SK-MEL-5 (cell line): ENCODE results near the gene HLA-DQA2. TPM values are rescaled to one million over a fixed set of nuclear protein-coding genes. Genes with fewer than 3 reads are reported as not detected.
"Not testable (repeated sequence)": the region's sequence is repeated elsewhere in the genome, so short reads cannot be mapped to it uniquely, and the experiment has no call there.

Experiments used
- DNase-seq: peaks from one replicate; pipeline ENCODE4 v3.0.0-alpha.2; 2016; ENCODE audit warnings: low read depth, low spot score
- in situ Hi-C: cut with HindIII; loops from 2 replicates; pipeline ENCODE4 v1.10.0; 2016; ENCODE audit warnings: low sequenced_read_pairs, high pct_unique_total_duplicates, low pct_unique_long_range_greater_than_20kb
- small RNA-seq, 2 experiments: library from RNA; depleted of rRNA; stranded (forward); fragments of <200 nt; gene quantifications; one replicate each; pipeline ENCODE3, GENCODE V24; 2014
- total RNA-seq: library from RNA; depleted of rRNA; stranded (reverse); fragments of >200 nt; shearing (Covaris generic); gene quantifications from 2 replicates; pipeline ENCODE4 v1.2.3, GENCODE V29; 2014; rRNA removed

HLA-DQA2 gene
- total RNA-seq, 1 experiment from 2014 or later: not detected

DNA sequence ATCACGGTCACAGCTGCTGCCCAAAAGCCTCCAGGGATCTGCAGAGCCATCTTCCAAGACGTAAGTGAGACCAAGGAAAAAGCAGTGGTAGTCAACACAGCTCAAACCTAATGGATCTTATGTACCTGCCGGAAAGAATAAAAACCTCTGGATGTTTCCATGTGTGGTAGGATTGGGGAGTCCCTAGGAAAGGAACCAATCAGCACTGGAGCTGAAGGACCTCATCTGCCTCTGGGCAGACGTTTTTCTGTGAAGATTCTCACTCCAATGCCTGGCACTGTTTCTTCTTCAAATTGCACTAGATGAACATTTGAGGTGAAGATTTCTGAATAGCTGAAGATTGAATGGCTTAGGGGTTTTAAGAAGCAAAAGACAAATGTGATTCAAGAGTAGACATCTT lies 22.2 kb downstream of the HLA-DQA2 start, which contains the start of gene HLA-DQB2:
TSS of gene HLA-DQB2 (minus strand) at position 112 of the 400 bp plus-strand sequence. CDS start at position 50, 62 bp downstream.
- in situ Hi-C loops: no loop called here
- DNase-seq: peak; percentile 19

DNA sequence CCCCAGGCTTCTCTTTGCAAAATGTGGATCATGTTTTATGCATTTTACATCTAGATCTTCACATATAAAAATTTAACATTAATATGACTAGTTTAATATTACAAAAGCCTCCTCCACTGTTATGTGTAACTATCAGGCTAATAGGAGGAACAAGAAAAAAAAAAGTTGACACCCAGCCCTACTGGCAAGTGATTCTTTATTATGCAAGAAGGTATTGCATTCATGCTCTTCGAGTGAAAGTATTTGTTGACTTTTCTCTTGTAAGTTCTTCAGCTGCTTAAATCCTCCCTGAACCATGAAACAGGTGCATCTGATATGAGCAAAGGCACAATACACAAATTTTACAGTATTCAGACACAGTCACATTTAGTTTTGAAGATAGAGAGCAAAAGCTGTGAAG lies 22.9 kb downstream of the HLA-DQA2 start:
- no peak for DNase-seq
- in situ Hi-C loops: no loop called here

DNA sequence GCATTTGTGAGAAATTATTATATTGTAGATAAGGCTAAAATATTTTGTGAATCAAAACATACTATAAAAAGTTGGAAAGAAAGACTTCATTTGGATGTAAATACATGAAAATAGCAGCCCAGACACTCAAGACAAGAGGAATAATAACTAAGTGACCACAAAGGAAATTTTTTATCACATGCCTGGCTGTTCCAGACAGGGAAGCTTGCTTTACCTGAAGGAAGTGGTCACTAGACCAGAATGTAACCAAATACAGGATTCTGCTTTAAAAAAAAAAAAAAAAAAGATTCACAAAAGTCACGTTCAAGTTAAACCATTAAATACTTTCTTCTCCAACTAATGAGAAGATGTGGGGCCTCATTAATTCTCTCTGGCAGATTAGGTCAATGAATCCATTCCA lies 31.5 kb downstream of the HLA-DQA2 start:
- in situ Hi-C loops: no loop called here
- no peak for DNase-seq

DNA sequence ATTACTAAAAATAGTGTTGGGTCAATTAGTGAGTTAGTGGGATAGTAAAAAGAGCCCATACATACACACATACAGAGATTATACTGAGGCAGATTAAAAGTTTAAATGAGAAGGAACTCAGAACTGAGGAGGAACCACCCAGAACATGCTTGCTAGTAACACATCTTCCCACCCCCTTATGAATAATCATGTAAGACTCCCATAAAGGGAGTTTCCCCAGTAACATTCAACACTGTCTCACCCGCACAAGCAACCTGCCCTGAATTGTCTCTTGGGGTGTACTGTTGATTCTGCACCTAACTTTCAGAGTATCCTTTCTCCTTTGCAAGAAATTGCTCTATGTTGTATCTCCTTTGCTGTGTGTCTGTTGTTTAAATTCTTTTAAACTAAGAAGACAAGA lies 33.2 kb downstream of the HLA-DQA2 start:
- no peak for DNase-seq
- in situ Hi-C loops: no loop called here

DNA sequence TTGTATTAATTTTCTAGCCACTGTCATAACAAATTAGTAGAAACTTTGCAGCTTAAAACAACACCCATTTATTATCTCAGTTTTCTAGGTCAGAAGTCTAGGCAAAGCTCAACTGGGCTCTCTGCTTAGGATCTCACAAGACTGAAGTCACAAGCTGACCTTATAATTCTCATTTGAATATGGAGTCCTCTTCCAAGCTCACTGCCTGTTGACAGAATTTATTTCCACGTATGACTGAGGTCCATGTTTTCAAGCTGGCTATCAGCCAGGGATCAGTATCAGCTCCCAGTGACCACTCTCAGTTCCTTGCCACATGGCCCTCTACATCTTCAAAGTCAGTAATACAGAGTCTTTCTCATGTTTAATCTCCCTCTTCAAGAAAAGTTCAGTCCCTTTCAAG lies 33.9 kb downstream of the HLA-DQA2 start:
- in situ Hi-C loops: no loop called here
- no peak for DNase-seq

DNA sequence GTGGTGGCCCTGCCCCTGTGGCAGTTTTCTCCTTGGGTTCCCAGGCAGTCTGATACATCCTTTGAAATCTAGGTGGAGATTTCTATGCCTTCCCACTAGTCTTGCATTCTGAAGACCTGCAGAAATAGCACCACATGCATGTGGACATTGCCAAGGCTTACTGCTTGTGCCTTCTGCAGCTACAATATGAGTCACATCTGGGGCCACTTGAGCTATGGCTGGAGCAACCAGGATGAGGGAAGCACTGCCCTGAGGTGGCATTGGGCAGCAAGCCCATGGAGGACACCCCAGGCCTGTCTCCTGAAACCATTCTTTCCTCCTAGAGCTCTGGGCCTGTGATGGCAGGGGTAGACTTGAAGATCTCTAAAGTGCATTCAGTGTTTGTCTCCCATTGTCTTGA lies 37.8 kb downstream of the HLA-DQA2 start:
- in situ Hi-C loops: no loop called here
- no peak for DNase-seq

DNA sequence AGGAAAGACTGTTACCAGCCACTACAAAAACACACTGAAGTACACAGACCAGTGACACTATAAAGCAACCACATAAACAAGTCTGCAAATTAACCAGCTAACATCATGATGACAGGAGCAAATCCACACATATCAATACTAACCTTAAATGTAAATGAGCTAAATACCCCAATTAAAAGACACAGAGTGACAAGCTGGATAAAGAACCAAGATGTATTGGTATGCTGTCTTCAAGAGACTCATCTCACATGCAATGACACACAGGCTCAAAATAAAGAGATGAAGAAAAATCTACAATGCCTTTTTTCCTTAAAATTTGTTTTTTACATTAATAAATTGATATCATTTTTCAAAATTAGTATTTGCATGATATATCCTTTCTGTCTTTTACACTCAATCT lies 41.7 kb downstream of the HLA-DQA2 start:
- DNase-seq, in situ Hi-C loops: not testable (repeated sequence)

DNA sequence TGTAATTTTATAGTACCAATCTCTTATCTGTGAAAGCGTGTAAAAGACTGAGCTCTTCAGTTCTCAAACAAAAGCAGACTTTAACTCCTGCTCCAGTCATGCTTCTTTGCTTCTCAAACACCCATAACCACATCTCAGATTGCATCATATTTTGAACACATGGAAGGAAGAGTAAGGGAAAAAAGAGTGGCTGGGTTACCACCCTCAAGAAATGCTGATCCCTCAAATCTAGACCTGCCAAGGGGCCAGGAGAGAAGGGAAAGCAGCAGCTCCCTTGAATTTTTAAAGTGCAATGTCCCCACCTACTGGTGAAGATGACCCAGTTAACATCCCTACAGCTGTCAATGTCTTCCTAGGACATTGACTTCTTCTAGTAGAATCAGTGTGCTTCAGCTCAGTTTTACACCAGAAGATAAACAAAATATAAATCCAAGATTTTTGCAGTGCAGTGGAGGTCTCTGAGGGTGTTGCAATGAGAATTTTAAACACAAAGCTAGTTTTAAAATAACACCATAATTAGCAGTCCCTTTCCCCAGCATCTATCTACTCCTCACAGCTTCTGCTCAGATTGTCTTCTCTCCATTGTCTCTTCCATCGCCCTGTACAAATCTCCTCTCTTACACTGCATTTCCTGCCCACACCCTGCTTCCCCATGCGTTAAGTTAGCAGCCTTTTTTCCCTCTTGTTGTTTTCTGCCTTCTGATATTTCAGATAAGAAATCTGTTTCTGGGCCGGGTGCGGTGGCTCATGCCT lies 44.8 kb downstream of the HLA-DQA2 start:
- in situ Hi-C loops: no loop called here
- peak; percentile 86 for DNase-seq

DNA sequence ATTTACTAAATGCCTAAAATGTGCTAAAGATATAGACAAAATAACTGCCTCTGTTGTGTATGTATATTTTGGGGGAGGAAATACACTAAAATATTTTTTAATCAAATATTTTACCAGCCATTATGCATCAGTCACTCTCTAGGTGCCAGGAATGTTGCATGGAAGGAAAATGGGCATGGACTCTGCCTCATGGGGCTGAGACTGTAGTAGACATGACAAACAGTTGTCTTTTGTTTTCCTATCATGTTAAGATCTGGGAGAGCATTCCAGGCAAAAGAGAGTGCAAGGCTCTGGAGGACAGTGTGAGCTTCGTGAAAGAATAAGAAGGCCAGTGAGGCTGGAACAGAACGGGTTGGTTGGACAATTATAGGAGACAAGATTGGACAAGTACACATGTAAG lies 49.1 kb downstream of the HLA-DQA2 start:
- peak; percentile 68 for DNase-seq
- in situ Hi-C loops: no loop called here

DNA sequence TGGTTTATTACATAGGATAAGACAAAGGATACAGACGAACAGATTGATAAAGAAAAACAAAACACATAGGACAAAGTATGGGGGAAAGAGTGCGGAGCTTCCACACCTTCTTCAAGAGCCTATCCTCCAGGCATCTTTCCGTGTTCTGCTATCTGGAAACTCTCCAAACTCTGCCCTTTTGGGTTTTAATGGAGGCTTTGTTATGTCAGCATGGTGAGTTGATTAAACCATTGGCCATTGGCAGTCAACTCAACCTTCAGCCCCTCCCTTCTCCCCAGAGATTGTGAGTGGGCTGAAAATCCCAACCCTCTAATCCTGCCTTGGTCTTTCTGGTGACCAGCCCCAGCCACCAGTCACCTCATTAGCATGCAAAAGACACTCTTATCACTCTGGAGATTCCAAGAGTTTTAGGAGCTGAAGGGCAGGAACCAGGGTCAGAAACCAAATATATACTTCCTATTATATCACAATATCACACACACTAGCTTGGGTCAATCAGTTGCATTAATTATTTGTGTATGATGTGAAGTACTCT lies 51.8 kb downstream of the HLA-DQA2 start:
- in situ Hi-C loops: no loop called here
- peak; percentile 52 for DNase-seq

DNA sequence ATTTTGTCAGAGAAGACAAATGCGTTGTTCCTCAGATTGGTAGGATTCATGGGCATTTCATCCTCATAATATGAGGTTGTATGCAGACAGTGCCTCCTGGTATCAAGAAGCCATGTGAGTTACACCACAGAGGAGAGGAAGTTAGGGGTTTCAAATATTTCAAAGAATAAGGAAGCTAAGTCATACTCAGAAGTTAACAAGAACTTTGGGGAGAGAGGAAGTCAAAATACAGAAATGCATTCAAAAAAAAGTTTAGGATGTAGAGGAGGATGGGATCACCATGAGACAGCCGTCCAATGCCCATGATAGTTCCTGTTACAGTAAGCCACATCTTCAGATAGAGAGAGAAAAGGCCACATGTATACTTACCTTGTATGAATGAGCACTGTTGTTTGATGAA lies 53.3 kb downstream of the HLA-DQA2 start:
- DNase-seq: no peak
- in situ Hi-C loops: no loop called here

Small RNA genes within 50 kb of the gene (small RNA-seq; reads per million reads assigned to genes)
- gene MIR3135B: 0 reads per million in 2 experiments

Other genes starting within 250 kb of the HLA-DQA2 start
- 0.29 and 0.58 TPM in 2 replicates for gene HLA-DRB5, start 211.1 kb upstream of the HLA-DQA2 start, total RNA-seq
- gene HLA-DRB1, start 151.5 kb upstream of the HLA-DQA2 start, total RNA-seq: 2.0 and 2.1 TPM in 2 replicates
- gene HLA-DQA1, start 104.0 kb upstream of the HLA-DQA2 start, total RNA-seq: 0.08 and 0.37 TPM in 2 replicates
- gene HLA-DQB1, start 74.7 kb upstream of the HLA-DQA2 start, total RNA-seq: 1.0 and 2.7 TPM in 2 replicates
- not detected in 2 replicates for gene HLA-DQB2, start 22.1 kb downstream of the HLA-DQA2 start, total RNA-seq
- not detected in 2 replicates for gene HLA-DOB, start 75.6 kb downstream of the HLA-DQA2 start, total RNA-seq
- 52.5 and 54.2 TPM in 2 replicates for gene TAP2, start 97.3 kb downstream of the HLA-DQA2 start, total RNA-seq
- gene PSMB8, start 102.7 kb downstream of the HLA-DQA2 start, total RNA-seq: 40.4 and 43.9 TPM in 2 replicates
- 30.6 and 36.4 TPM in 2 replicates for gene TAP1, start 112.3 kb downstream of the HLA-DQA2 start, total RNA-seq
- 10.4 and 15.4 TPM in 2 replicates for gene PSMB9, start 112.8 kb downstream of the HLA-DQA2 start, total RNA-seq
- 1.9 and 2.6 TPM in 2 replicates for gene HLA-DMB, start 199.6 kb downstream of the HLA-DQA2 start, total RNA-seq
- gene HLA-DMA, start 211.7 kb downstream of the HLA-DQA2 start, total RNA-seq: 34.0 and 35.3 TPM in 2 replicates
- 96.2 and 107 TPM in 2 replicates for gene BRD2, start 227.2 kb downstream of the HLA-DQA2 start, total RNA-seq